ENCODE data around the gene CDS1.
"Not testable (repeated sequence)": the region's sequence is repeated elsewhere in the genome, so short reads cannot be mapped to it uniquely, and the experiment has no call there.

Gene CDS1

GRCh38 chr4:84582988-84583875 is at the start of gene CDS1:
CDS1 (plus strand) TSS chr4:84583127; CDS start chr4:84583402, 275 bp downstream.
- DNase-seq (ENCODE audit: low spot score), result no peak

DNA sequence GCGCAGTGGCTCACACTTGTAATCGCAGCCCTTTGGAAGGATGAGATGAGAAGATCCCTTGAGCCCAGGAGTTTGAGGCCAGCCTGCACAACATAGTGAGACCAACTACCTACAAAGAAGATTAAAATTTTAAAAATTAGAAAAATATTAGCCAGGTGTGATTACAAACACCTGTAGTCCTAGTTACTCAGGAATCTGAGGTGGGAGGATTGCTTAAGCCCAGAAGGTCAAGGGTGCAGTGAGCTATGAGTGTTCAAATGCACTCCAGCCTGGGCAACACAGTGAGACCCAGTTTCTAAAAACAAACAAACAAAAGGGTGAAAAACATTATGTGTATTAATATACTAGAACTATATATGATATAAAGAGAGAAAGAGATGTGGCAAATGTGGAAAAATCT is 47.0 kb upstream of the CDS1 start:
- DNase-seq (ENCODE audit: low spot score), result no peak

GRCh38 chr4:84545093-84545492 is 37.8 kb upstream of the CDS1 start:
- DNase-seq (ENCODE audit: low spot score), result no peak

DNA sequence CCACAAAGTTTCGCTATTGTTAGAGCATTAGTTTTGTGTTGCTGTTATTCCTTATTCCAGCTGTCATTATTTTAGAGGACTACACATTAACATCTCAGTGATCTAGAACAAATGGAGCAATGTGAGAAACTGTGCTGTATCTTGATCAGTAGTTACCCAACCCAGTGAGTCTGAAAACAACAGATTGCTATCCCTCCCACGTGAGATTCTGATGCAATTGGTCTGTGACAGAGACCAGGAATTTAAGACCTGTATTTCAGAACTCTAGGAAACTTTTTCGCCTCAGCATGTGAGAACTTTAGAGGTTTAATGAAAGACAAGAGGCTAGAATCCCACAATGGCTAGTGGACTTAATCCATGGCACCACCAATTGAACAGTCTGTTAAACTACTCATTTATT is 35.7 kb upstream of the CDS1 start:
- no peak for DNase-seq (ENCODE audit: low spot score)

GRCh38 chr4:84549191-84549590 is 33.7 kb upstream of the CDS1 start:
- DNase-seq (ENCODE audit: low spot score), result not testable (repeated sequence)

DNA sequence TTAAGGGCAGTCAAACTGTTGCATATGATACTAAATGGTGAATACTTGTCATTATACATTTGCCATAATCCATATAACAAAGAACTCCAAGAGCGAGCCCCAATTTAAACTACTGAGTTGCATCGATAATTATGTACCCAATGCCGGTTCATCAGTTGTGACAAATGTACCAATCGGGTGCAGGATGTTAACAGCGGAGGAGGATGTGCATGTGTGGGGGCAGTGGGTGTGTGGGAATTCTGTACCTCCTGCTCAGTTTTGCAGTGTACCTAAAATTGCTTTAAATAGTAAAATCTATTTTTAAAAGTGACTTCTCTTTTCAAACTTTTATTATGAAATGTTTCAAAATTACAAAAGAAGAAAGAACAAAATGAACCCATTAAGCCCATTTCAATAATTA is 20.8 kb upstream of the CDS1 start:
- no peak for DNase-seq (ENCODE audit: low spot score)

- no peak for DNase-seq (ENCODE audit: low spot score)
Observed at GRCh38 chr4:84563002-84563401, 19.9 kb upstream of the CDS1 start.

DNA sequence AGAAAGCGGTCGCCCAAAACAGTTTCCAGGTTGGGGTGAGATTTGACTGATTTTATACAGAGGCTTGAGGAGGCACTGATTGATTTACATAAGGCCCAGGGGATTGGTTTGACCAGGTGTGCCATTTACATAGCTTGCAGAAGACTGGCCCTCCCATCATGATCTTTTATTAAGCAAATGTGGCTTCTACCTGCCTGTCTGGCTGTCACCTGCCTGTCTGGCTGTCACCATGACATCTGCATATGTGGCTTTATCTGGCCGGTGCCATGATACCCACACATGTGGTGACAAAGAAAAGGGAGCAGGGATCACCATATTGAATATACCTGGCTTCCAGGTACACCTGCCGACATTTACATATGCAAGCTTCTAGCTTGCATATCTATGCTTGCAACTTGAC is 17.0 kb upstream of the CDS1 start:
- DNase-seq (ENCODE audit: low spot score), result no peak

- DNase-seq (ENCODE audit: low spot score), result no peak
Observed at GRCh38 chr4:84568496-84568895, 14.4 kb upstream of the CDS1 start.

DNA sequence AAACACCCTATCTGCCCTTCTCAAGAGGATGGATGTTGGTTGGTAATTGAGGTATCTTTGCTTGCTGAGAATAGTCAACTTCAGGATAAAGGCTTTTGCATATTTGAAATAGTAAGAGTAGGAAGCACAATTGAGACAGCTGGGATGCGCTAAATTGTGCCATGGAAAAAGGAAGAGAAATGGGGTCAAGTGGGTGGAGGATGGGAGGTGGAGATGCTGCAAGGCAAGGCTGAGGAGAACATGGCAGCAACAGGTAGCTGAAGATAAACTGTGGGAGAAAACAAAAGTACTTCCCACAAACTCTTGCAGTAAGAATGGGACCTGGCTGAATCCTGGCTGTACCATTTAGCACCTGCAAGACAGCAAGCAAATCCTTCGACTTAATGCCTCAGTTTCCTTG is 13.9 kb upstream of the CDS1 start:
- no peak for DNase-seq (ENCODE audit: low spot score)

GRCh38 chr4:84573385-84574068 is 9.4 kb upstream of the CDS1 start:
- no peak for DNase-seq (ENCODE audit: low spot score)

DNA sequence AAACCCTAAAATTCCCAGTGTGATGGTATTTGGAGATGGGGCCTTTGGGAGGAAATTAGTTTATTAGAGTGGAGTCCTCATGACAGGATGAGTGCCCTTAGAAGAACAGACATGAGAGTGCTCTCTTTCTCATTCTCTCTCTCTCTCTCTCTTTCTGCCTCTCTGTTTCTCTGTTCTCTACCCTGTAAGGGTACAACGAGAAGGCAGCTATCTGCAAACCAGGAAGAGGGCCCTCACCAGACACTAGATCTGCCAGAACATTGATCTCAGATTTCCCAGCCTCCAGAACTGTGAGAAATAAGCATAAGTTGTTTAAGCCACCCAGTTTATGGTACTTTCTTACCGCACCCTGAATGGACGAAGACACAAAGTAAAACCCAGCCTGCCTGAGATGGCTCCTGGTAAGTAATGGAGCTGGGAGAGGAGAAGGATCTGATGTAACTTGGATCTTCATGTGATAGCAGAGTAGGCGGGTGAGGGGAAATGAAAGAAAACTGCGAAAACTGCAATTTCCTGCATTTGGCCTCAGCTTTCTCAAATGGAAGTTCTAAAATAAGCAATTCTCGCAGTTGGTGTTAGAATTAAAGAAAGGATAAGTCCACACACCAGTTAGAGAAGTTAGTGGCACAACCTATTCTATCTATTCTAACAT is 8.7 kb upstream of the CDS1 start:
- no peak for DNase-seq (ENCODE audit: low spot score)

DNA sequence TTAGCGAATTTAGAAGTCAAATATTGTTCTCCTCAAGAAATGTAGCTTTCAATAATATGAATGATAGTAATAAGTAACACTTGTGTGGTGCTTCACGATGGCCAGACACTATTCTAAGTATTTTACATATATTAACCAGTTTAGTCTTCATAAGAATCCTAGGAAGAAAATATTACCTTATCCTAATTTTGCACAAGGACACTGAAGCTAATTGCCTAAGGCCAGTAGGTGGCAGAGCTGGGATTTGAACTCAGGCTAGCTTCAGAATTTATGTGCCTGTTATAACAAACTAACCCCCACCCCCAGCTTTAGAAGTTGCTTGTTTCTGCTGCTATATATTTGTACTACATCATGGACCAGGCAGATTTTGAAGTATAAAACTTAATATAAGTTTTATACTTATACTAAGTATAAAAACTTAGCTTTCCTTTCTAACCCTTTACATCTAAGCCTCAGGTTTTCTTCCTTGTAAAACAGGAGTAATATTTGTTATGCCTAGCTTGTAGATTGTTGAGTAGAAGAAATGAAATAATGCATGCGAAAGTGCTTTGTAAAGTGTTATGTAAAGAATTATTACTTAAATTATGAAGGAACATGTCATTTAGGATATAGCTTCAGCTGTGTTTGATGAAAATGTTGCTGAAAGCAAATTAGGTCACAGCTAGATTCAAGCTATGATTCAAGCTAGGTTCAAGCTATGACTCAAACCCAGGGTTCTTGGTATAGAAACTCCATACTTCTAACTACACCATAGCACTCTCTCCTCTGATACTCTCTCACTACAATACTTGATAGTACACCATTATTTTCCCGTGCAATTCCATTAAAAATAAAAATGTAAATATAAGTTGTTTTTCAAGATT is 4.2 kb upstream of the CDS1 start:
- peak; percentile 30 for DNase-seq (ENCODE audit: low spot score)

DNA sequence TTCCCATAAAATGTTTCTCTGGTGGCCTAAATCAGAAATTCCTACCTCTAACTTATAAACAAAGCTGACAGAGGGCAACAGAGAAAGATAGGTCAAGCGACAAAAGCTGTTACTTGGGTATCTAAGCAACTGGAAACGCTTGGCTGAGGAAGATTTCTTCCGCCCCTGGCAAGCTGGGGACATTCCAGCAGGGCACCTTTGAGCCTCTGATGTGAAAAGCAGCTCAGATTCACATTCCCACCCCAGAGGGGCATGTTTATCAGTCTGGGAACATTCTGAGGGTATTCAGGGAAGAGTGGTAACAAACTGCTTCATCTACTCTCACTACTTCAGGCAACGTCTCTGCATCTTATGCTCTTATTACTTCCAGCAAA is 3.5 kb upstream of the CDS1 start:
- no peak for DNase-seq (ENCODE audit: low spot score)

GRCh38 chr4:84582302-84582987 is 482 bp upstream of the CDS1 start:
- DNase-seq (ENCODE audit: low spot score), result peak; percentile 92

DNA sequence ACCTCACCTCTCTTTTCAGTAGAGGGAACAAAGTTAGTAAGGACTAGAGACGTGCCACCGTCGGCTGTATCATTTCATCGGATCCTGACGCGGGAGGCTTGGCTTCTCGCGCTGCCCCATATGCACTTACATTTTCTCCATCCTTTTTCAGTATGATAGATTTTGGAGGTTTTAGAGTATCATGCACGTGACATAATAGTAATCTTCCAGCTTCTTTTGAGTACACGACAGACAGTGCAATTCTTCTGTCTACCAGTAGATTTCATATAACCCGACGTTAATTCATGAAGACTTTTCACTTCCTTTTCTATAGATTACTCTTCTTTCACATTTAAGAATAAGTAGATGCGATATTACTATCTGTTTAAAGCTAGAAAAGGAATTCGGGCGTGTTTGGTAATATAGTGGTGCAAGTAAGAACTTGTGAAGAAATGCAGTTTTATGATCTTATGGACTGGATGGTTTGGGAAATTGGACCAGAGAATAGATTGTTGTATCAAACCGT is 1.0 kb downstream of the CDS1 start:
- DNase-seq (ENCODE audit: low spot score), result no peak

GRCh38 chr4:84585251-84585650 is 2.3 kb downstream of the CDS1 start:
- no peak for DNase-seq (ENCODE audit: low spot score)

- no peak for DNase-seq (ENCODE audit: low spot score)
Observed at GRCh38 chr4:84594724-84595123, 11.8 kb downstream of the CDS1 start.

GRCh38 chr4:84596826-84597225 is 13.9 kb downstream of the CDS1 start:
- DNase-seq (ENCODE audit: low spot score), result no peak

GRCh38 chr4:84597450-84597849 is 14.5 kb downstream of the CDS1 start:
- no peak for DNase-seq (ENCODE audit: low spot score)

- DNase-seq (ENCODE audit: low spot score), result no peak
Observed at GRCh38 chr4:84606645-84607044, 23.7 kb downstream of the CDS1 start.
